GM23338 (cell line): ENCODE results near the gene DPP10. TPM values are rescaled to one million over a fixed set of nuclear protein-coding genes. Genes with fewer than 3 reads are reported as not detected.
"Not testable (repeated sequence)": the region's sequence is repeated elsewhere in the genome, so short reads cannot be mapped to it uniquely, and the experiment has no call there.

ENCODE experiments used
- ATAC-seq: fragments of 200-7000 bp; cut with Tn5 transposase; 3 replicates; pipeline ENCODE4 v1.9.1; 2020
- DNase-seq: peaks from one replicate; pipeline ENCODE4 v3.0.0-alpha.2; 2015; ENCODE audit warnings: low spot score
- H2AFZ ChIP-seq: fragments of 200-600 bp; sonication (generic); 2 replicates; pipeline ENCODE4 v1.8.0; 2016; ENCODE audit warnings: antibody characterized with exemption, mild to moderate bottlenecking, moderate library complexity
- H3F3A ChIP-seq: fragments of 200-600 bp; sonication (generic); replicated peaks from 2 replicates; pipeline ENCODE4 v1.8.0; 2017; ENCODE audit warnings: antibody characterized with exemption, mixed run types, low read depth
- H3K27ac ChIP-seq: fragments of 200-600 bp; sonication (generic); 2 replicates; pipeline ENCODE4 v1.6.1; 2016; ENCODE audit warnings: low read depth
- H3K27me3 ChIP-seq: fragments of 200-600 bp; sonication (generic); 2 replicates; pipeline ENCODE4 v1.8.0; 2016; ENCODE audit warnings: mild to moderate bottlenecking, mixed run types, moderate library complexity; ENCODE audit not compliant: insufficient read depth
- H3K36me3 ChIP-seq: fragments of 200-600 bp; sonication (generic); 2 replicates; pipeline ENCODE4 v1.8.0; 2016; ENCODE audit warnings: mild to moderate bottlenecking; ENCODE audit not compliant: insufficient read depth
- H3K4me1 ChIP-seq: fragments of 200-600 bp; sonication (generic); 2 replicates; pipeline ENCODE4 v1.8.0; 2016; ENCODE audit warnings: mild to moderate bottlenecking, moderate library complexity; ENCODE audit not compliant: insufficient read depth
- H3K4me2 ChIP-seq: fragments of 200-600 bp; sonication (generic); 2 replicates; pipeline ENCODE4 v1.7.1; 2017; ENCODE audit warnings: mixed run types
- H3K4me3 ChIP-seq: fragments of 200-600 bp; sonication (generic); 2 replicates; pipeline ENCODE4 v1.6.1; 2016; ENCODE audit warnings: mixed run types
- H3K79me2 ChIP-seq: fragments of 200-600 bp; sonication (generic); replicated peaks from 2 replicates; pipeline ENCODE4 v1.8.0; 2017; ENCODE audit warnings: mild to moderate bottlenecking; ENCODE audit not compliant: insufficient read depth
- H3K9me2 ChIP-seq: fragments of 200-600 bp; sonication (generic); 2 replicates; pipeline ENCODE4 v1.8.0; 2017; ENCODE audit not compliant: insufficient read depth
- H4K20me1 ChIP-seq: fragments of 200-600 bp; sonication (generic); replicated peaks from 2 replicates; pipeline ENCODE4 v1.8.0; 2017; ENCODE audit warnings: mild to moderate bottlenecking; ENCODE audit not compliant: insufficient read depth
- H3K27ac Mint-ChIP-seq: 2 replicates; pipeline ENCODE4 v1.8.0; 2020; ENCODE audit warnings: inconsistent platforms, mild to moderate bottlenecking, moderate library complexity, mixed read lengths
- H3K27me3 Mint-ChIP-seq: 3 replicates; pipeline ENCODE4 v1.8.0; 2022; ENCODE audit warnings: low read depth, mild to moderate bottlenecking, moderate library complexity, mixed read lengths, inconsistent platforms; ENCODE audit not compliant: insufficient read depth, poor library complexity
- H3K36me3 Mint-ChIP-seq: 3 replicates; pipeline ENCODE4 v1.8.0; 2021; ENCODE audit warnings: low read depth, mild to moderate bottlenecking, inconsistent platforms, moderate library complexity, mixed read lengths
- H3K4me1 Mint-ChIP-seq: 3 replicates; pipeline ENCODE4 v1.8.0; 2020; ENCODE audit warnings: mild to moderate bottlenecking, inconsistent platforms, mixed read lengths
- H3K4me3 Mint-ChIP-seq: 3 replicates; pipeline ENCODE4 v1.8.0; 2021; ENCODE audit warnings: moderate library complexity, mild to moderate bottlenecking, inconsistent platforms, mixed read lengths
- H3K9me3 Mint-ChIP-seq: 3 replicates; pipeline ENCODE4 v1.8.0; 2020; ENCODE audit warnings: moderate library complexity, mild to moderate bottlenecking, inconsistent platforms, mixed read lengths
- CREB1 ChIP-seq: fragments of 250-450 bp; sonication (Bioruptor Pico); IDR thresholded peaks from 2 replicates; pipeline ENCODE4 v1.5.0; 2020; ENCODE audit warnings: low read depth, mild to moderate bottlenecking, moderate library complexity
- CTCF ChIP-seq, 2 experiments: fragments of 200-600 bp in 1 of 2; sonication (generic) in 1 of 2; conservative IDR thresholded peaks; 2 replicates each; pipeline versions ENCODE4 v1.5.1 to v1.6.1; 2016 to 2017; ENCODE audit warnings: antibody characterized with exemption in 2 of 2, low read depth in 2 of 2, mild to moderate bottlenecking in 2 of 2, moderate library complexity in 1 of 2
- ETS1 ChIP-seq: IDR thresholded peaks from 2 replicates; pipeline ENCODE4 v1.6.1; 2016; ENCODE audit warnings: antibody characterized with exemption
- EZH2 ChIP-seq: fragments of 200-600 bp; sonication (generic); IDR thresholded peaks from one replicate; pipeline ENCODE4 v1.8.0; 2017; ENCODE audit warnings: antibody characterized with exemption, mild to moderate bottlenecking, low read depth; ENCODE audit not compliant: unreplicated experiment
- EZH2phosphoT487 ChIP-seq: fragments of 200-600 bp; sonication (generic); IDR thresholded peaks from one replicate; pipeline ENCODE4 v1.8.1; 2018; ENCODE audit warnings: antibody characterized with exemption; ENCODE audit not compliant: unreplicated experiment
- JUNB ChIP-seq: IDR thresholded peaks from one replicate; pipeline ENCODE4 v1.6.1; 2016; ENCODE audit warnings: antibody characterized with exemption; ENCODE audit not compliant: unreplicated experiment
- NANOG ChIP-seq: IDR thresholded peaks from 2 replicates; pipeline ENCODE4 v1.6.1; 2016; ENCODE audit warnings: antibody characterized with exemption, borderline replicate concordance
- ZNF114 ChIP-seq: fragments of 250-450 bp; sonication (Bioruptor Pico); IDR thresholded peaks from 2 replicates; pipeline ENCODE4 v1.5.0; 2020; ENCODE audit warnings: mild to moderate bottlenecking, moderate library complexity
- ZNF331 ChIP-seq: fragments of 250-450 bp; sonication (Bioruptor Pico); IDR thresholded peaks from 2 replicates; pipeline ENCODE4 v1.5.0; 2020; ENCODE audit warnings: low read depth, mild to moderate bottlenecking, moderate library complexity
- ZNF462 ChIP-seq: fragments of 250-450 bp; sonication (Bioruptor Pico); IDR thresholded peaks from 2 replicates; pipeline ENCODE4 v1.5.0; 2020; ENCODE audit warnings: mild to moderate bottlenecking, moderate library complexity
- polyA plus RNA-seq: library from polyadenylated mRNA; unstranded; fragments of >200 nt; fragmentation: Nextera tagmentation; extraction: Ambion mirVana; gene quantifications from 2 replicates; pipeline ENCODE4 v1.2.1, GENCODE V29; 2016
- total RNA-seq: library from RNA; depleted of rRNA; stranded (reverse); fragments of >200 nt; shearing (Covaris generic); gene quantifications from 2 replicates; pipeline ENCODE4 v1.2.3, GENCODE V29; 2014

The DPP10 gene
- total and polyA plus RNA-seq, 2 experiments from 2014 or later, result 3.6 to 14.8 TPM

GRCh38 chr2:114745700-114746099 lies 303.3 kb downstream of the DPP10 start (continued):
- TF ChIP-seq ETS1, result no peak

GRCh38 chr2:114748175-114748574 lies 305.7 kb downstream of the DPP10 start:
- not testable (repeated sequence) for H3F3A ChIP-seq, H3K36me3 ChIP-seq, H2AFZ ChIP-seq, H3K36me3 Mint-ChIP-seq, H3K4me1 Mint-ChIP-seq, H3K9me2 ChIP-seq, H3K4me3 Mint-ChIP-seq, H4K20me1 ChIP-seq, H3K9me3 Mint-ChIP-seq, H3K27ac Mint-ChIP-seq, ATAC-seq, DNase-seq, H3K27me3 ChIP-seq, H3K4me2 ChIP-seq, H3K4me3 ChIP-seq, H3K79me2 ChIP-seq, H3K4me1 ChIP-seq, H3K27ac ChIP-seq, H3K27me3 Mint-ChIP-seq

- Mint-ChIP-seq H3K9me3 (peaks cover 13% of the 10 kb centered on the region), H3K36me3 (no peaks in the 10 kb centered on the region), H3K27me3 (peaks cover 2% of the 10 kb centered on the region), H3K4me1 (no peaks in the 10 kb centered on the region), H3K4me3 (no peak overlapping the region), H3K27ac (no peak overlapping the region)
- no peaks in the 10 kb centered on the region for H3K79me2 ChIP-seq
- no peak for DNase-seq
- ATAC-seq, result no peak
- no peak overlapping the region for H3K4me2 ChIP-seq
- no peaks in the 10 kb centered on the region for H3K36me3 ChIP-seq
- H3K27me3 ChIP-seq, result no peaks in the 10 kb centered on the region
- no peaks in the 10 kb centered on the region for H3K9me2 ChIP-seq
- no peaks in the 10 kb centered on the region for H4K20me1 ChIP-seq
- no peaks in the 10 kb centered on the region for H3K4me1 ChIP-seq
- H3K27ac ChIP-seq, result no peak overlapping the region
- H3F3A ChIP-seq, result no peaks in the 10 kb centered on the region
- H2AFZ ChIP-seq, result no peak overlapping the region
- no peak overlapping the region for H3K4me3 ChIP-seq
- no peak for TF ChIP-seq ZNF331 (CRISPR knock-in tag)
- TF ChIP-seq EZH2phosphoT487, result no peak
- no peak for TF ChIP-seq NANOG
- no peak for TF ChIP-seq ETS1
- no peak for TF ChIP-seq EZH2
- no peak for TF ChIP-seq JUNB
- no peak for TF ChIP-seq CREB1 (CRISPR knock-in tag)
- no peak for TF ChIP-seq ZNF462
- no peak for TF ChIP-seq ZNF114 (CRISPR knock-in tag)
- TF ChIP-seq CTCF (conservative IDR thresholded peaks at IDR 0.05; ENCODE audit: low read depth in 2 of 2), result no peak
Measured at GRCh38 chr2:114752425-114752824, 310.0 kb downstream of the DPP10 start.
